ENCODE measurements around the gene EIF5.

Gene EIF5

DNA sequence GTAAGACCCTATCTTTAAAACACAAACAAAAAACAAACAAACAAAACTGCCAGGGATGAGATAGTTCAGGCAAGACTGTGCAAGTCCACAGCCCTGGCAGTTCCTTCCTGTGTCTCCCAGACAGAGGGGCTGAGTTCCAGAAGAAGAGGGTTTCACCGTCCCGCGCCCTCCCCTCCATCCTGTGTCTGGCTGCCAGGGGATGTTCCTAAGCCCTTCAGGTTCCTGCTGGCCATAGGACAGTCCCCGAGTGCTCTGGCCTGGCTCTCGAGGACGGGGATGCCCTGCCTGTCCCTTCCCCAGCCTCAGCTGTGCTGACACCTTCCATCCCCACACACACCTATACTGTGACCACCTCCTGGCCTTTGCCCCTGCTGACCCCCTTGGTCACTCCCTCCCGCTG is 40.6 kb upstream of the EIF5 start:
- Histone ChIP-seq H3K36me3 (ENCODE audit: control insufficient read depth in 2 of 2, insufficient read depth in 1 of 2, low read length in 2 of 2) (no peaks in the 10 kb centered on the region), H3K4me3 (ENCODE audit: low read depth, low read length) (no peak overlapping the region), H3K27ac (ENCODE audit: extremely low read depth, low read depth, low read length) (no peak overlapping the region), H3K4me1 (ENCODE audit: control insufficient read depth, insufficient read depth, low read length) (no peaks in the 10 kb centered on the region), H3K9me3 (ENCODE audit: control insufficient read depth, insufficient read depth, low read depth, low read length) (no peaks in the 10 kb centered on the region)
- no peak for TF ChIP-seq ZNF146 (tag by site-specific recombination; IDR thresholded peaks at IDR 0.05)
- TF ChIP-seq ZNF133 (tag by site-specific recombination; IDR thresholded peaks at IDR 0.05): no peak
- no peak for TF ChIP-seq ZNF549 (tag by site-specific recombination; IDR thresholded peaks at IDR 0.05)
- no peak for TF ChIP-seq ZNF274 (IDR thresholded peaks at IDR 0.05; ENCODE audit: low read length)
- no peak for TF ChIP-seq ZNF274 (tag by site-specific recombination; IDR thresholded peaks at IDR 0.05; ENCODE audit: borderline replicate concordance)
- TF ChIP-seq ZNF701 (tag by site-specific recombination; IDR thresholded peaks at IDR 0.05): no peak
- no peak for TF ChIP-seq ZNF544 (tag by site-specific recombination; IDR thresholded peaks at IDR 0.05)
- TF ChIP-seq OVOL3 (tag by site-specific recombination; IDR thresholded peaks at IDR 0.05): no peak
- no peak for TF ChIP-seq HOXC10 (CRISPR knock-in tag; IDR thresholded peaks at IDR 0.05)
- no peak for TF ChIP-seq ZNF112 (tag by site-specific recombination; IDR thresholded peaks at IDR 0.05)
- no peak for TF ChIP-seq ZNF521 (tag by site-specific recombination; IDR thresholded peaks at IDR 0.05)
- no peak for TF ChIP-seq MYNN (tag by site-specific recombination; IDR thresholded peaks at IDR 0.05; ENCODE audit: borderline replicate concordance)
- TF ChIP-seq, protein P1, sequence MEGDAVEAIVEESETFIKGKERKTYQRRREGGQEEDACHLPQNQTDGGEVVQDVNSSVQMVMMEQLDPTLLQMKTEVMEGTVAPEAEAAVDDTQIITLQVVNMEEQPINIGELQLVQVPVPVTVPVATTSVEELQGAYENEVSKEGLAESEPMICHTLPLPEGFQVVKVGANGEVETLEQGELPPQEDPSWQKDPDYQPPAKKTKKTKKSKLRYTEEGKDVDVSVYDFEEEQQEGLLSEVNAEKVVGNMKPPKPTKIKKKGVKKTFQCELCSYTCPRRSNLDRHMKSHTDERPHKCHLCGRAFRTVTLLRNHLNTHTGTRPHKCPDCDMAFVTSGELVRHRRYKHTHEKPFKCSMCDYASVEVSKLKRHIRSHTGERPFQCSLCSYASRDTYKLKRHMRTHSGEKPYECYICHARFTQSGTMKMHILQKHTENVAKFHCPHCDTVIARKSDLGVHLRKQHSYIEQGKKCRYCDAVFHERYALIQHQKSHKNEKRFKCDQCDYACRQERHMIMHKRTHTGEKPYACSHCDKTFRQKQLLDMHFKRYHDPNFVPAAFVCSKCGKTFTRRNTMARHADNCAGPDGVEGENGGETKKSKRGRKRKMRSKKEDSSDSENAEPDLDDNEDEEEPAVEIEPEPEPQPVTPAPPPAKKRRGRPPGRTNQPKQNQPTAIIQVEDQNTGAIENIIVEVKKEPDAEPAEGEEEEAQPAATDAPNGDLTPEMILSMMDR (tag by site-specific recombination; IDR thresholded peaks at IDR 0.05): no peak
- ChIA-PET POLR2A (no interaction called here), CTCF (interaction anchor here (0.5 to 6.0 kb wide), 6 partner anchors 10 to 597 kb away, joined by 3 to 74 read pairs (median 6); no protein-coding TSS in a partner anchor)

DNA sequence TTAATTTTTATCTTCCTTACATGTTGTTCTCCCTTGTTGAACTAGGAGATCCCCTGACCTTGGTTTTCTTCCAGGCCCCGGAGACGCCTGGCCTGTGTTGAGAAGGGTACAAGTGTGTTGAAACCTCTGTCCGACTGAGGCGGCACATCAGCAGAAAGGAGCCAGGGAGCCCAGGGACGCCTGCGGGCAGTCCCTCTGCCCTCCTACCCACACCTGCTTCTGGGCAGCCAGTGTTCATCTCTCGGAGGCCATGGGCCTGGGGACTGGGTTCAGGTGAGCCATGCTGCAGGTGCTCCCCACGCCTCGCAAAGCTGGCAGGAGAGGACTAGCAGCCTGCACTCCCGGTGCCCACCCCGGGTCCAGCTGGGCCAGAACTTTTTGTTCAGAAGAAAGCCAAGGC is 39.9 kb upstream of the EIF5 start:
- no peak for TF ChIP-seq BCL11A (tag by site-specific recombination; IDR thresholded peaks at IDR 0.05; ENCODE audit: low read depth)
- no peak for TF ChIP-seq ZNF791 (tag by site-specific recombination; IDR thresholded peaks at IDR 0.05)
- TF ChIP-seq ZNF701 (tag by site-specific recombination; IDR thresholded peaks at IDR 0.05): no peak
- no peak for TF ChIP-seq ZNF544 (tag by site-specific recombination; IDR thresholded peaks at IDR 0.05)
- Histone ChIP-seq H3K36me3 (ENCODE audit: control insufficient read depth in 2 of 2, insufficient read depth in 1 of 2, low read length in 2 of 2) (no peaks in the 10 kb centered on the region), H3K27ac (ENCODE audit: extremely low read depth, low read depth, low read length) (no peak overlapping the region), H3K4me1 (ENCODE audit: control insufficient read depth, insufficient read depth, low read length) (no peaks in the 10 kb centered on the region), H3K4me3 (ENCODE audit: low read depth, low read length) (no peak overlapping the region), H3K9me3 (ENCODE audit: control insufficient read depth, insufficient read depth, low read depth, low read length) (no peaks in the 10 kb centered on the region)
- ChIA-PET CTCF (interaction anchor here (0.5 to 6.0 kb wide), 5 partner anchors 77 to 220 kb away, joined by 3 to 74 read pairs (median 4); partner anchors contain the start of gene LBHD2), POLR2A (no interaction called here)

DNA sequence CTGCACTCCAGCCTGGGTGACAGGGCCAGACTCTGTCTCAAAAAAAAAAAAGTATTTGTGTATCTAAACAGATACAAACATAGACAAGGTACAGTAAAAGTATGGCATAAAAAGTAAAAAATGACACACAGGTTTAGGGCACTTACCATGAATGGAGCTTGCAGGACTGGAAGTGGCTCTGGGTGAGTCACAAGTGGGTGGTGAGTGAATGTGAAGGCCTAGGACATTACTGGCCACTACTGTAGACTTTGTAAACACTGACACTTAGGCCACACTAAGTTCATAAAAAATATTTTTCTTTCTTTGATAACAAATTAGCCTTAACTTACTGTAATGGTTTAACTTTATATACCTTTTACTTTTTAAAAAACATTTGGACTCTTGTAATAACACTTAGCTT is 38.0 kb upstream of the EIF5 start:
- Histone ChIP-seq H3K36me3 (ENCODE audit: control insufficient read depth in 2 of 2, insufficient read depth in 1 of 2, low read length in 2 of 2) (no peaks in the 10 kb centered on the region), H3K9me3 (ENCODE audit: control insufficient read depth, insufficient read depth, low read depth, low read length) (no peaks in the 10 kb centered on the region), H3K4me1 (ENCODE audit: control insufficient read depth, insufficient read depth, low read length) (no peaks in the 10 kb centered on the region), H3K27ac (ENCODE audit: extremely low read depth, low read depth, low read length) (no peak overlapping the region), H3K4me3 (ENCODE audit: low read depth, low read length) (no peak overlapping the region)
- ChIA-PET CTCF (interaction anchor here (0.6 to 0.7 kb wide), 7 partner anchors 9 to 463 kb away, joined by 3 to 9 read pairs (median 4); no protein-coding TSS in a partner anchor), POLR2A (no interaction called here)
- TF ChIP-seq, protein P2, sequence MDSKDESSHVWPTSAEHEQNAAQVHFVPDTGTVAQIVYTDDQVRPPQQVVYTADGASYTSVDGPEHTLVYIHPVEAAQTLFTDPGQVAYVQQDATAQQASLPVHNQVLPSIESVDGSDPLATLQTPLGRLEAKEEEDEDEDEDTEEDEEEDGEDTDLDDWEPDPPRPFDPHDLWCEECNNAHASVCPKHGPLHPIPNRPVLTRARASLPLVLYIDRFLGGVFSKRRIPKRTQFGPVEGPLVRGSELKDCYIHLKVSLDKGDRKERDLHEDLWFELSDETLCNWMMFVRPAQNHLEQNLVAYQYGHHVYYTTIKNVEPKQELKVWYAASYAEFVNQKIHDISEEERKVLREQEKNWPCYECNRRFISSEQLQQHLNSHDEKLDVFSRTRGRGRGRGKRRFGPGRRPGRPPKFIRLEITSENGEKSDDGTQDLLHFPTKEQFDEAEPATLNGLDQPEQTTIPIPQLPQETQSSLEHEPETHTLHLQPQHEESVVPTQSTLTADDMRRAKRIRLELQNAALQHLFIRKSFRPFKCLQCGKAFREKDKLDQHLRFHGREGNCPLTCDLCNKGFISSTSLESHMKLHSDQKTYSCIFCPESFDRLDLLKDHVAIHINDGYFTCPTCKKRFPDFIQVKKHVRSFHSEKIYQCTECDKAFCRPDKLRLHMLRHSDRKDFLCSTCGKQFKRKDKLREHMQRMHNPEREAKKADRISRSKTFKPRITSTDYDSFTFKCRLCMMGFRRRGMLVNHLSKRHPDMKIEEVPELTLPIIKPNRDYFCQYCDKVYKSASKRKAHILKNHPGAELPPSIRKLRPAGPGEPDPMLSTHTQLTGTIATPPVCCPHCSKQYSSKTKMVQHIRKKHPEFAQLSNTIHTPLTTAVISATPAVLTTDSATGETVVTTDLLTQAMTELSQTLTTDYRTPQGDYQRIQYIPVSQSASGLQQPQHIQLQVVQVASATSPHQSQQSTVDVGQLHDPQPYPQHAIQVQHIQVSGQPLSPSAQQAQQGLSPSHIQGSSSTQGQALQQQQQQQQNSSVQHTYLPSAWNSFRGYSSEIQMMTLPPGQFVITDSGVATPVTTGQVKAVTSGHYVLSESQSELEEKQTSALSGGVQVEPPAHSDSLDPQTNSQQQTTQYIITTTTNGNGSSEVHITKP (tag by site-specific recombination; IDR thresholded peaks at IDR 0.05): peak; percentile 38; the same call in 1 of the 2 replicates
- TF ChIP-seq ZBTB17 (tag by site-specific recombination; IDR thresholded peaks at IDR 0.05) (no peak), ZNF341 (tag by site-specific recombination; IDR thresholded peaks at IDR 0.05; ENCODE audit: low read depth) (no peak)
- TF ChIP-seq, protein P3, sequence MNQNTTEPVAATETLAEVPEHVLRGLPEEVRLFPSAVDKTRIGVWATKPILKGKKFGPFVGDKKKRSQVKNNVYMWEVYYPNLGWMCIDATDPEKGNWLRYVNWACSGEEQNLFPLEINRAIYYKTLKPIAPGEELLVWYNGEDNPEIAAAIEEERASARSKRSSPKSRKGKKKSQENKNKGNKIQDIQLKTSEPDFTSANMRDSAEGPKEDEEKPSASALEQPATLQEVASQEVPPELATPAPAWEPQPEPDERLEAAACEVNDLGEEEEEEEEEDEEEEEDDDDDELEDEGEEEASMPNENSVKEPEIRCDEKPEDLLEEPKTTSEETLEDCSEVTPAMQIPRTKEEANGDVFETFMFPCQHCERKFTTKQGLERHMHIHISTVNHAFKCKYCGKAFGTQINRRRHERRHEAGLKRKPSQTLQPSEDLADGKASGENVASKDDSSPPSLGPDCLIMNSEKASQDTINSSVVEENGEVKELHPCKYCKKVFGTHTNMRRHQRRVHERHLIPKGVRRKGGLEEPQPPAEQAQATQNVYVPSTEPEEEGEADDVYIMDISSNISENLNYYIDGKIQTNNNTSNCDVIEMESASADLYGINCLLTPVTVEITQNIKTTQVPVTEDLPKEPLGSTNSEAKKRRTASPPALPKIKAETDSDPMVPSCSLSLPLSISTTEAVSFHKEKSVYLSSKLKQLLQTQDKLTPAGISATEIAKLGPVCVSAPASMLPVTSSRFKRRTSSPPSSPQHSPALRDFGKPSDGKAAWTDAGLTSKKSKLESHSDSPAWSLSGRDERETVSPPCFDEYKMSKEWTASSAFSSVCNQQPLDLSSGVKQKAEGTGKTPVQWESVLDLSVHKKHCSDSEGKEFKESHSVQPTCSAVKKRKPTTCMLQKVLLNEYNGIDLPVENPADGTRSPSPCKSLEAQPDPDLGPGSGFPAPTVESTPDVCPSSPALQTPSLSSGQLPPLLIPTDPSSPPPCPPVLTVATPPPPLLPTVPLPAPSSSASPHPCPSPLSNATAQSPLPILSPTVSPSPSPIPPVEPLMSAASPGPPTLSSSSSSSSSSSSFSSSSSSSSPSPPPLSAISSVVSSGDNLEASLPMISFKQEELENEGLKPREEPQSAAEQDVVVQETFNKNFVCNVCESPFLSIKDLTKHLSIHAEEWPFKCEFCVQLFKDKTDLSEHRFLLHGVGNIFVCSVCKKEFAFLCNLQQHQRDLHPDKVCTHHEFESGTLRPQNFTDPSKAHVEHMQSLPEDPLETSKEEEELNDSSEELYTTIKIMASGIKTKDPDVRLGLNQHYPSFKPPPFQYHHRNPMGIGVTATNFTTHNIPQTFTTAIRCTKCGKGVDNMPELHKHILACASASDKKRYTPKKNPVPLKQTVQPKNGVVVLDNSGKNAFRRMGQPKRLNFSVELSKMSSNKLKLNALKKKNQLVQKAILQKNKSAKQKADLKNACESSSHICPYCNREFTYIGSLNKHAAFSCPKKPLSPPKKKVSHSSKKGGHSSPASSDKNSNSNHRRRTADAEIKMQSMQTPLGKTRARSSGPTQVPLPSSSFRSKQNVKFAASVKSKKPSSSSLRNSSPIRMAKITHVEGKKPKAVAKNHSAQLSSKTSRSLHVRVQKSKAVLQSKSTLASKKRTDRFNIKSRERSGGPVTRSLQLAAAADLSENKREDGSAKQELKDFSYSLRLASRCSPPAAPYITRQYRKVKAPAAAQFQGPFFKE (tag by site-specific recombination; IDR thresholded peaks at IDR 0.05; ENCODE audit: borderline replicate concordance): no peak
